Suprapubic skin (tissue), 4 donors: ENCODE measurements around the gene FAM53A. TPM values are rescaled to one million over a fixed set of nuclear protein-coding genes. Genes with fewer than 3 reads are reported as not detected.
A peak's percentile ranks its signal among the peaks of the same experiment; 100 is the strongest.
"Not testable (repeated sequence)": the region's sequence is repeated elsewhere in the genome, so short reads cannot be mapped to it uniquely, and the experiment has no call there.

Experiments
- DNase-seq, 2 donors: peaks; one replicate each; pipeline ENCODE4 v3.0.0-alpha.2; 2019; ENCODE audit warnings: low spot score in 2 of 2
- H3K27ac ChIP-seq: fragments of 200-600 bp; sonication (generic); one replicate; pipeline ENCODE4 v1.5.1; 2019
- H3K27me3 ChIP-seq: fragments of 200-600 bp; sonication (generic); one replicate; pipeline ENCODE4 v1.5.1; 2019
- H3K36me3 ChIP-seq: fragments of 200-600 bp; sonication (generic); one replicate; pipeline ENCODE4 v1.5.1; 2019
- H3K4me1 ChIP-seq: fragments of 200-600 bp; sonication (generic); one replicate; pipeline ENCODE4 v1.5.1; 2019
- H3K4me3 ChIP-seq: fragments of 200-600 bp; sonication (generic); one replicate; pipeline ENCODE4 v1.5.1; 2019; ENCODE audit warnings: mild to moderate bottlenecking
- H3K9me3 ChIP-seq: fragments of 200-600 bp; sonication (generic); one replicate; pipeline ENCODE4 v1.5.1; 2019
- CTCF ChIP-seq, 2 donors: fragments of 200-600 bp in 1 of 2; fragments of 450-650 bp in 1 of 2; sonication (generic) in 1 of 2; IDR thresholded peaks; one replicate each; pipeline ENCODE4 v1.5.1; 2016 to 2019; ENCODE audit warnings: antibody characterized with exemption in 2 of 2, mild to moderate bottlenecking in 1 of 2, moderate library complexity in 1 of 2
- EP300 ChIP-seq: sonication (generic); formaldehyde crosslinking; IDR thresholded peaks from one replicate; pipeline ENCODE4 v1.6.1; 2017; ENCODE audit warnings: antibody characterized with exemption
- POLR2A ChIP-seq, 2 donors: fragments of 450-650 bp; IDR thresholded peaks; one replicate each; pipeline ENCODE4 v1.6.1; 2017; ENCODE audit warnings: antibody characterized with exemption in 2 of 2, mild to moderate bottlenecking in 2 of 2, moderate library complexity in 2 of 2
- POLR2AphosphoS5 ChIP-seq, 3 donors: sonication (generic); formaldehyde crosslinking; IDR thresholded peaks; one replicate each; pipeline ENCODE4 v1.6.1; 2017; ENCODE audit warnings: antibody characterized with exemption in 3 of 3
- WGBS: methylation state at CpG from one replicate; pipeline ENCODE4 v1.1.5; 2018; 5-methylcytosine and 5-hydroxymethylcytosine counted together
- total RNA-seq, 4 donors: library from RNA; depleted of rRNA; stranded (reverse); fragments of >200 nt; gene quantifications; one replicate each; pipeline ENCODE4 v1.1.0, GENCODE V29; 2016

Gene FAM53A
- total RNA-seq, 4 donors from 2014 or later = 2.2 to 8.0 (median 4.9) TPM

DNA sequence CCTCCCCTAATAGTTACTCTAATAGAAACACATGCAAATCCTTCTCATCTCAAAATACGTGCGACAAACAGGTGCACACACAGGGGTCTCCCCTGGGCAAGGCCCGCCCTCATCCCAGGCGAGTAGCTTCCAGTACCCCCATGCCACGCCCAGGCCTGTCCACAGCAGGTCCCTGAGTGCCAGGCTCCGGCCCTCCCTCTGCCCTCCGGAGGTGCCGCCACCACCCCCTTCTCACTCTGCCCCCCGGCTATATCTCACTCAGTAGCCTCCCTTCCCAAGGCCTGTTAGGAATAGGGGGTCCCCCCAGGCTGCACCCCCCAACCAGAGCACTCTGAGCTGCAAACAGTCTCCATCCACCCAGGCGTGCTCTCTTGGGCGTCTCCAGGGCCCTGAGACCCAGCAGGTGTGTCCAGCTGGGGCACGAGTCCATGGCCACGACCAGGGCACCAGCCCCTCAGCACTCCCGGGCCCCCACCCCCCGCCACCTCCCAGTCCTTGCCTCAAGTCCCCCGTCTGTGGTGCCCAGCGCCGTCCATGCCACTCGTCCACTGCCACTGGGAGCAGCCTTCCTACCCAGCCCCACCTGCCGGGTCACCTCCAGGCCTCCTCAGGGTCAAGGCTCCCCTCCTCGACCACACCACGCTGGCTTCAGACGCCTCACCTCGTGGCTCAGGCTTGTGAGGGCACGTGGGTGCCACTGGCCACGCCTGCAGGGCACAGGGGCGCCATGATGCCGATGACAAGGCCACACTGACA, 41.7 kb downstream of the FAM53A start:
- H3K4me1 ChIP-seq = peaks cover 13% of the 10 kb centered on the region
- H3K27me3 ChIP-seq = no peaks in the 10 kb centered on the region
- WGBS = 95% methylated on average over 19 of the region's 28 CpGs
- DNase-seq = no peak
- H3K36me3 ChIP-seq = no peaks in the 10 kb centered on the region
- no peak for TF ChIP-seq POLR2A (IDR thresholded peaks at IDR 0.05)
- no peak for TF ChIP-seq CTCF (IDR thresholded peaks at IDR 0.05)
- TF ChIP-seq EP300 = no peak
- no peak for TF ChIP-seq POLR2AphosphoS5 (IDR thresholded peaks at IDR 0.05)
- H3K4me3 ChIP-seq = no peak overlapping the region
- H3K27ac ChIP-seq = no peak overlapping the region
- H3K9me3 ChIP-seq = no peaks in the 10 kb centered on the region

DNA sequence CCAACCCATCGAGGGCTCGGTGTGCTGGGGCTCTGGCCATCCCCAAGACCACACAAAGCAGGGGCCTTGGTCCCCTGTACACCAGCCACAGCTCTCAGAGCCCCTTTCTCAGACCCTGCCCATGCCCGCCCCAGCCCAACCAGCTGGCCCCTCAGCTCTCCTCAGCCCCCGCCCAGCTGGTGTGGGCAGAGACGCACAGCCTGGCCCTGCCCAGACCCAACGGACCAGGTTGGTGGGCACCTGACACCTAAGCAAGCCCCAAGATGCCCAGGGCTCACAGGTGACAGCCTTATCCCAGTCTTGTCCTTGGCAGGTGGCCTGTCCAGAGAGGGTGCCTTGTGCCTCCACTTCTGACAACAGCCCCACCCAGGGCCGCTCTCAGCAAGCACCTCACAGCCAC, 42.4 kb downstream of the FAM53A start:
- Histone ChIP-seq H3K27ac (no peak overlapping the region), H3K4me3 (no peak overlapping the region), H3K9me3 (no peaks in the 10 kb centered on the region), H3K36me3 (no peaks in the 10 kb centered on the region), H3K4me1 (peaks cover 13% of the 10 kb centered on the region), H3K27me3 (no peaks in the 10 kb centered on the region)
- DNase-seq = no peak
- 78% methylated on average over 5 of the region's 7 CpGs for WGBS
- TF ChIP-seq POLR2AphosphoS5 (IDR thresholded peaks at IDR 0.05) (no peak), POLR2A (IDR thresholded peaks at IDR 0.05) (no peak), EP300 (no peak), CTCF (IDR thresholded peaks at IDR 0.05) (no peak)

DNA sequence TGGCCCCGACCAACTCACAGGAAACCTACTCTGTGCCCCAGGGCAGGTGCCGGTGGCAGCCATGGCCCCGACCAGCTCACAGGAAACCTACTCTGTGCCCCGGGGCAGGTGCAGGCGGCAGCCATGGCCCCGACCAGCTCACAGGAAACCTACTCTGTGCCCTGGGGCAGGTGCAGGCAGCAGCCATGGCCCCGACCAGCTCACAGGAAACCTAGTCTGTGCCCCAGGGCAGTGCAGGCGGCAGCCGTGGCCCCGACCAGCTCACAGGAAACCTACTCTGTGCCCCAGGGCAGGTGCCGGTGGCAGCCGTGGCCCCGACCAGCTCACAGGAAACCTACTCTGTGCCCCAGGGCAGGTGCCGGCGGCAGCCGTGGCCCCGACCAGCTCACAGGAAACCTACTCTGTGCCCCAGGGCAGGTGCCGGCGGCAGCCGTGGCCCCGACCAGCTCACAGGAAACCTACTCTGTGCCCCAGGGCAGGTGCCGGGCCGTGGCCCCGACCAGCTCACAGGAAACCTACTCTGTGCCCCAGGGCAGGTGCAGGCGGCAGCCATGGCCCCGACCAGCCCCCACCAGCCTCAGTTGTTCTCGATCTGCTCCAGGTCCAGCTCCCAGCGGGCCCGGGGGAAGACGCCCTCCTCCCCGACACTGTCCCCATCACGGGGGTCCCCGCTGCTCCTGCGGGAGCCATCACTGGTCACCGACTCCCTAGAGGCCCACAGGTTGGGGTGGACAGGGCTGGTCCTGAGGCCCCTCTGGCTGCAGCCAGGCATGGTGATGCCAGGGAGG, 43.2 kb downstream of the FAM53A start:
- not testable (repeated sequence) for H3K36me3 ChIP-seq, H3K27me3 ChIP-seq, H3K9me3 ChIP-seq, H3K4me3 ChIP-seq, H3K27ac ChIP-seq, DNase-seq
- 78% methylated on average over 18 of the region's 35 CpGs for WGBS
- H3K4me1 ChIP-seq = peaks cover 13% of the 10 kb centered on the region

- Histone ChIP-seq H3K36me3 (no peaks in the 10 kb centered on the region), H3K4me1 (peaks cover 11% of the 10 kb centered on the region), H3K27me3 (no peaks in the 10 kb centered on the region), H3K27ac (no peak overlapping the region), H3K9me3 (no peaks in the 10 kb centered on the region), H3K4me3 (no peak overlapping the region)
- TF ChIP-seq CTCF (IDR thresholded peaks at IDR 0.05) (no peak), POLR2A (IDR thresholded peaks at IDR 0.05) (no peak), POLR2AphosphoS5 (IDR thresholded peaks at IDR 0.05) (no peak), EP300 (no peak)
- 54% methylated on average over 15 of the region's 16 CpGs for WGBS
- DNase-seq = peak in 1 of 2 donors; percentile 78
Measured at GRCh38 chr4:1640190-1640589, 43.9 kb downstream of the FAM53A start.

DNA sequence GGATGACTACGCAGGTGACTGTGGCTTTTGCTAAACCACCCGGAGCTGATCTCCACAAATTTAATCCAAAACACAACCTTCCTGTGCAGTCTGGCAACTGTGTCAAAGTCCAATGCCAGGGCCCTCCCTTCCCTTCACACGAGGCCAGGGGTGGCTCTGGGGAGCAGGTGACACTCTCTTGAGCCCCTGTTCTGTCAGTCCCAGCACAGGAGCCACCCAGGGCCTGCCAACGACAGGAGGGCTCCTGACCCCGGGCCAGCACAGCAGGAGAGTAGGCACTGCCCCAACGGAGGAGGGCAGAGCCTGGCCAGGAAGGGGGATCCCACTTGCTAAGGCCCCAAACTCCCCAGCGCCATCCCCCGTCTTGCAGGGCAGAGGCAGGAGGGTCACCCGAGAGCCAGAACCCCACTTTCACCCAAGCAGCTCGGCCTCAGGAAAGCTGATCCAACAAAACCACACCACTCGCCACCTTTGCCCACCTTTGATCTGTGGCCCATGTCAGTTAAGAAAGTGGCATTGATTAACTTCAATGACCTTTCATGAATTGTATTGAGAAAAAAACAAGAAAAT, 44.7 kb downstream of the FAM53A start:
- Histone ChIP-seq H3K27ac (no peak overlapping the region), H3K27me3 (peaks cover under 1% of the 10 kb centered on the region), H3K4me1 (peaks cover 3% of the 10 kb centered on the region), H3K9me3 (no peaks in the 10 kb centered on the region), H3K4me3 (no peak overlapping the region), H3K36me3 (no peaks in the 10 kb centered on the region)
- TF ChIP-seq EP300 (no peak), POLR2A (IDR thresholded peaks at IDR 0.05) (no peak), CTCF (IDR thresholded peaks at IDR 0.05) (no peak), POLR2AphosphoS5 (IDR thresholded peaks at IDR 0.05) (no peak)
- 79% methylated on average over 11 of the region's 11 CpGs for WGBS
- no peak for DNase-seq
